ENCODE measurements around the gene TBCD. TPM values are rescaled to one million over a fixed set of nuclear protein-coding genes. Genes with fewer than 3 reads are reported as not detected.

The TBCD gene
- polyA plus RNA-seq, 1 donor = 54.9 TPM

DNA sequence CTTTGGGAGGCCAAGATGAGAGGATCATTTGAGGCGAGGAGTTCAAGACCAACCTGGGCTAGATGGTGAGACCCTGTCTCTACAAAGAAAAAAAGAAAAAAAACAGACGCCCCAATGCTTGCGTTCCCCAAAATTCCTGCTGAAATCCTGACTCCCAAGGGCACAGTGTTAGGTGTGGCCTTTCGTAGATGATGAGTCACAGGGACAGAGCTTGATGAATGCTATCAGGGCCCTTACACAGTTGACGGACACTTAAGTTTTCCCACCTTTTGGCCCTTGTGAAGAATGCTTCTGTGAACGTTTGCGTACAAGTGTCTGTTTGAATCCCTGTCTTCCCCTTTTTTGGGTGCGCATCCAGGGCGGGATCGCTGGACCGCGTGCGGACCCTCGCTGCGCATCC is 104.5 kb downstream of the TBCD start:
- DNase-seq (ENCODE audit: low read depth) = no peak

DNA sequence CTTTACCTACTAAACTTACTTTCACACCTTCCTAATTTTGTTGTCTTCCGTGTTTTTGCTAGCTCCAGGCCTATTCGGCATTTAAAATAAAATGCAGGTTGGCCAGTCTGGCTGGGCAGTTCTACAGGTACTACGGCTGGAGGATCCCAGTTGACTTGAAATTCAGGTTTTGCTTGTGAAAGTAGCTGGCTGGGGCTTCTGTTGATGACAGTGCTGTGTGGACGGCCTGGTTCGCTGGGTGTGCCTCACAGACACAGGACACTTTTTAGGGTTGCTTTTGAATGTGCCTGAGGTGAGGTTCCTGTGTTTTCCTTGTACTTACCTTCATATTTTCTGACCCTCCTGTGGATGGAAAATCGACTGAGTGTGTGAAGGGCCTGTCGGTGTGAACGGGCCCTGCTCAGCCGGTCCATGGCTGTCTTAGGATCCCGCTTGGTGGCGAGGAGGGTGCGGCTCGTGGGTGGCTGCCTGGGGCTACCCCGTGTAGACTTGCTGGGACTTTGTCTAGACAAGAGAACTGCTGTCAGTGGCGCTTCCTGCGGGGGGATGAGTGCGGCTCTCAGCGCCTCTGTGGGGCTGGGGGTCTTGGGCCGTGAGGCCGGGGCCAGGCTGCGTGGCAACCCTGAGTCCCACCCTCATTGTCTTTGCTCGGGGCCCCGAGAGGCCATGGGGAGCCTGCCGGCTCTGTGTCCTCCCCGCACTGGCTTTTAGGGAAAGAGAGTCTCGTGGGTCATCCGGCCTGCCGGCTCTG is 106.7 kb downstream of the TBCD start:
- no peak for DNase-seq (ENCODE audit: low read depth)

DNA sequence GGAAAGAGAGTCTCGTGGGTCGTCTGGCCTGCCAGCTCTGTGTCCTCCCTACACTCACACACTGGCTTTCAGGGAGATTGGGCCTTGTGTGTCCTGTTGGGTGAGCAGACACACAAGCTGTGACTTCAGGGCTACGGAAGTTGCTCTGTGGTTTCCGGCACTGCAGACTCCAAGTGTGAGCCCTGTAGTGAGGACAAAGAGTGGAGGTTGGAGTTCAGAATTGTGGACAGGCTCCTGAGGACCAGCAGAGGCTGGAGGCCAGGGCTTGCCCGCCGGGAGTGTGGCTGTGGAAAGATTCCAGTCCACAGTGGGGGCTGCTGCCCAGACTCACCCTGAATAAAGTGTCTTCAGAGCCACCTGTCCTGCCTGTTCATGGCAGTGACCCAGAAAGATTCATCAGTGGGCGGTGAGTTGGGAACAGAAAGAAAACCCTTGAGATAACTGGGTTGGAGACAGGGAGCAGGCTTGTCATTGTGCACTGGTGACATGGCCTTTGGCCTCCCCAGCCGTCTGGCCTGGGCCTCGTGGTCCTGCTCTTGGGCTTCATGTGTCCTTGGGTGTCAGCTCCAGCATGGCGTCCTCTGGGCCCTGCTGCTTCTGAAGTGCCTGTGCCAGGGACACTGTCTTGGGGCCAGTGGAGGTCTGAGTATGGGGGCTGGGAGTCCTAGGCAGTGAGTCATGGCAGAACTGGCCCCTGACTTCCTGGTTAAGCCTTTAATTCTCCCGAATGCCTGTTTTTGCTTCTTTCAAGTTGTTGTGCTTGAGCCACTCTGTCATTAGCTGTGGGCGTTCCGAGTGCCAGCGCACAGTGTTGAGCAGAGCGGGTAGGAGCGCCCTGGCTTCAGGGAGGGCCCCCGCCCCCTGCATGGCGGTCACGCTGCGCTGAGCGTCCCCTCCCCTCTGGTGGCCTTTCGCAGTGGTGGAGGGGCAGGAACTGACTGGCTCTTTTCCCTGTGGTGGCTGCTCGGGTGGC is 107.9 kb downstream of the TBCD start:
- DNase-seq (ENCODE audit: low read depth) = no peak

DNA sequence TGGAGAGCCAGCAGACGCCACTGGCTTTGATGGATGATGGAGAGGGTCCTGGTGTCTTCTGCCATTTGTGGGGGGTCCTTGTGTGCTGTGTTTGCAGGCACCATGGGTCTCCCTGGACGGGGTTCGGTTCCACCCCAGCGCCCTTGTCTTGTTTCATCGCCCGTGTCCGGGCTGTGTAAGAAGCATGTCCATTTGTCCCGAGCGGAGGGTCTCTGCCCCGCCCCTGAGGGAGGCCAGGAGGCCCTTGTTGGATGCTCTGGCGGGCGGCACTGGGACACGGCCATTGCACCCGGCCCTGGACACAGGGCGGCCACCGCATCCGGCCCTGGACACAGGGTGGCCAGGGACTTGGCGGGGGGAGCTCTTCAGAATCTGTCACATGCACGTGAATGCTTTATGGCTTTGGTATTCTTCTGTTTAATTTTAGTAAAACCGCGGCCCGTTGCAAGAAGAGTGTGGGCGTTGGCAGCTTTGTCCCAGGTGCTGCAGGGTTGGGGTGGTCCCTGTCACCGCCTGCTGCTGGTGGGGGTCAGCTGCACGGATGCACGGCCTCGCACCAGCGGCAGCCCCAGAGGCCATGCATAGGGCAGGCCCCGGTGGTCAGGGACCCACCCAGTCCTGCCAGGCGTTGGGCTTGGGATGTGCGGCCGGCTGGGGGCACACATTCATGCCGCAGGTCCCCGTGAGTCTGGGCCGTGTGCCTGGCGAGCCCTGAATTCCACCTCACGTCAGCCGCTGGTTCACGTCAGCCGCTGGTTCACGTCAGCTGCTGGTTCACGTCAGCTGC is 108.9 kb downstream of the TBCD start:
- DNase-seq (ENCODE audit: low read depth) = no peak

DNA sequence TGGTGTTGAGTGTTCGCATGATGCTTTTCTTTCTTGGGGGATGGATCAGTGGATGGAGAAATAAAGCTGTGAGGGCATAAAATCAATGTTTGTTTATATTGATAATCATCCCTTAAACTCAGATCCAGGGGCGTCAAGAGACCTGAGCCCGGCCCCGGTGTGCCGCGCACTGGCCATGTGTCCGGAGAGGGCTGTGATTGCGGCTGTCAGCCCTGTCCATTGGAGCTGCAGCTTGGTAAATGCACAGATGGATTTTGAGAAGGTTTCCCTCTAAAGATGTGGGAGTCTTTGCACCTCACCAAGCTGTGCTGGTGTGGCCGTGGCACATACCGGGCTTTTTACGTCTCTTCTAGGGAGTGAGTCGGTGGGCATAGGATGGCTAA is 109.5 kb downstream of the TBCD start:
- no peak for DNase-seq (ENCODE audit: low read depth)

DNA sequence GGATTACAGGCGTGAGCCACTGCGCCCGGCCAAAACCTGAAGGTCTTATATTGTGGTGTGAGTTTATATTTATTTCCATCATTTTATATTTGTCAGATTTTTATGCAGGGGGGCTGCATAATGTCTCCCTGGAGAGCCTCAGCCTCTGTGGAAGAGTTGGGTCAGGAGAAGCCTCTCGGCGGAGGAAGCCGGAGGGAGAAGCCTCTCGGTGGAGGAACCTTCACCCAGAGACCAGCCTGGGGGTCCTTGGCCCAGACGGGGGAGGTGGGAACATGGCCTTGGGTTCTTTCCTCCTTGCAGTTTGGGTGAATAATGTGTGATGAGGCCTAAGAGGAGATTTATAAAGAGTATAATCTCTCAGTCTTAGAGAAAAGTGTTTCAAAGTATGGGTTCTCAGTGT is 110.3 kb downstream of the TBCD start:
- no peak for DNase-seq (ENCODE audit: low read depth)

DNA sequence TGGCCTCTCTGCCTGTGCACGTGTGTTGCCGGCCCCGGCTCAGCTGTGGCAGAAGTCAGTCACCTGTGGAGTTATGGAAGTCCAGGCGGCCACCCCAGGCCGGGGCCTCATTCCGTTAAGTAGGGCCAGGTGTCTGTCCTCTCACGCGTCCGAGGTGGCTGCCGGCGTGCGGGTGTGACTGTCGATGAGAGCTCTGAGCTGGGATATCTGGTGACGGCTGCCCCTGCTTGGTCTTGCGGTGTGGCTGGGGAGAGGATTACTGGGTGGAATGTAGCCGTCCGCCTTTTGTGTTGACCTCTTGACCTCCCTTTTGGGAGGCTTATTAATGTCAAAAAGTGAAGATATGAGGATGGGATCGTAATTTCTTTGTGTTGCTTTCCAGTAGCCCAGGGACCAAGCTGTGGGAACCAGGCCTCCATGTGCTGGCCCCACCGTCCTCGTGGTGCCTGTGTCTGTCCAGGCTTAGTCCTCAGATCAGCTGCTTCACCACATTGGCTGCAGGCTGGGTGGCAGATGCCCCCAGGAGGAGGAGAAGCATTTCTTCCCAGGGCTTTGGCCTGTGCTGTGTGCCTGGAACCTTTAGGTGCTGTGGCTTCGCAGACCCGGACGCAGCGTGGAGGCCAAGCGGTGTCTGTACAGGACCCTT is 111.0 kb downstream of the TBCD start:
- no peak for DNase-seq (ENCODE audit: low read depth)

DNA sequence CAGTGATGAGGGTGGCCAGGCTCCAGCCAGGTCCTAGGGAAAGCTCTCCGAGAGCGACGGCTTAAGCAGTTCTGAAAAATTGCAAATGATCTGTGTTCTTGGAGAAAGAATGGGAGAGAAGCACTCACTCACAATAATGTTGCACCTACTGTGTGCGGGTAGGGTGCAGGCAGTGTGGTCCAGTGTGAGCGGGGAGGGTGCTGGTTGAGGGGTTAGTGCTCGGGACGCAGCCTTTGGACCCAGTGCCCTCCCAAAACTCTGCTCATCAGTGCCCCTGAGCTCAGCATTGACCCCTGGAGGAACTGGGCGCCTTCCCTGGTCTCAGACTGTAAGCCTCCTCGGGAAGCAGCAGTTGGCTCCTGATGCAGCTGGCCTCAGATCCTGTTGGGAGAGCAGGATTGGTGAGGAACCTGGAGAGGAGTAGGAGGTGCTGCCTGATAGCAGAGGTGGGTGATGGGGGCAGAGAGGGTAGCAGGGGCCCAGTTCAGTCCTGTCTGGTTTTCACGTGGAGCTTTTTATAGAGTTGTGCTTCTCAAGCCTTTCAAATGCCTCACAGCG is 111.6 kb downstream of the TBCD start:
- no peak for DNase-seq (ENCODE audit: low read depth)

DNA sequence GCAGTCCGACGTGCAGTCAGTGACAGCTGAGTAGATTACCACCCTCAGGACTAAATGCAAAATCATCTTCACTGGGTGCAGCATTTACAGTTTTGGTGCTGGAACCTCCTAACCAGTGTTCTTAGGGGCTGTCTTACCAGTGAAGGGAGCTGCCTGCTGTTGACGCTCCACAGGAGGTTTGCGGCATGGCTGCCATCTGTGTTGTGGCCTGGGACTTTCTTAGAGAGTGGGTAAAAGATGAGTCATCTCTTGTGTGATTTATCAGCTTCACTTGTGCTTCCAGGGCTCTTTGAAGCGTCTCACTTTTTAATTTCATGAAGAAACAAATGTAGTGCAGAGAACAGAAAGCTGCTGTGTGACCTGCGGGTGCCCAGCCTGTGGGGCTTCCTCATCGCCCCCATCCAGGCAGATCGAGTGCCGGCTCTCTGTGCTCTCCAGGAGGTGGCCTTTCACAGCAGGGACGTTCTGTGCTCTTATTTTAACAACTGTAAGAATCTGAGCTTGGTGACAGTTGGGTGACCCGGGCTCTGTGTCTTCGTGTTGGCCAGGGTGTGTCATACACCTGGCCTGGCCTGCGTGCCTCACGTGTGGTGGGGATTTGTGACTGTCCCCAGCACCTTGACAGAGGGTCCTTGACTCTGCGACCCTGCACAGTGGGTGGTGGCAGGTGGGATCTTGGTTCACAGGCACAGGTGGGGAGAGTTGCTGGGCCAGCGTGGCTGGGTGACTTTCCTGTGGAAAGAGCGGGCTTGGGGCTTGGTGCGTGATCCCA is 112.3 kb downstream of the TBCD start:
- no peak for DNase-seq (ENCODE audit: low read depth)

DNA sequence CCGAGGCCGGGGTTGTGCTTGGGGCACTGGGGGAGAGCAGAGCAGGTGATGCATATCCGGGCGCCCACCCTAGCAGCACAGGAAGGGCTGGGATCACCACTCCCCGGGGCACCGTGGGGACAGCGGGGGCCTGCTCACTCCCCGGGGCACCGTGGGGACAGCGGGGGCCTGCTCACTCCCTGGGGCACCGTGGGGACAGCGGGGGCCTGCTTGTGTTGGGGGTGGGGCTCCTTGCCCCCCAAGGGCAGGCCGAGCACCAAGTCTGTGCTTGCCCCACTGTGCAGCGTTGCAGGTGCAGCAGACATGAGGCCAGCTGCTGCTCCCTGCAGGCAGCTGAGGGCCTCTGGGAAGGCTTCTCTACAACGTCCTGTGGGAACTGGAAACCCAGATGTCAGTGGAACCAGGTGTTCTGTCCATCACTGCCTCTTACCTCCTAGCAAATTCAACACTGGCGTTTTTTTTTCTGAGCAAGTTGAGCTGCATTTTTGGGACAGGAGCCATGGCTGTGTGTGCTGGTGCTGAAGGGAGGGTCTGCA is 112.9 kb downstream of the TBCD start:
- DNase-seq (ENCODE audit: low read depth) = no peak

DNA sequence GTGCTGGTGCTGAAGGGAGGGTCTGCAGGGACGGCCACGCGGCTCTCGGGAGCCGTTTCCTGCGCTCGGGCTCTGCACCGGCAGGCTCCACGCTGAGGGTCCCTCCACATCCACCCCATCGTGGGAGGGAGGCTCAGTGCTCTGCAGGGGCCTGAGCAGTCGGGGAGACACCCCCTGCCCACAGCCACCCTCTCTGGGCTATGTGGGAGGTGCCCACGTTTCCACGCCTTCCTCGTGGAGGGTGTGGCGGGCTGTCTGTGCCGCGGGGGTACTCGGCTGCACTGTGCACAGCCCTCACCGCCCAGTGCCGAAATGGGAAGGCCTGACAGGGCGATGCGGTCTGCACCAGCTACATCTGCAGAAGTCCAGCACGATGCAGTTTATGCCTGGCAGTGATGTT is 113.4 kb downstream of the TBCD start:
- DNase-seq (ENCODE audit: low read depth) = no peak

DNA sequence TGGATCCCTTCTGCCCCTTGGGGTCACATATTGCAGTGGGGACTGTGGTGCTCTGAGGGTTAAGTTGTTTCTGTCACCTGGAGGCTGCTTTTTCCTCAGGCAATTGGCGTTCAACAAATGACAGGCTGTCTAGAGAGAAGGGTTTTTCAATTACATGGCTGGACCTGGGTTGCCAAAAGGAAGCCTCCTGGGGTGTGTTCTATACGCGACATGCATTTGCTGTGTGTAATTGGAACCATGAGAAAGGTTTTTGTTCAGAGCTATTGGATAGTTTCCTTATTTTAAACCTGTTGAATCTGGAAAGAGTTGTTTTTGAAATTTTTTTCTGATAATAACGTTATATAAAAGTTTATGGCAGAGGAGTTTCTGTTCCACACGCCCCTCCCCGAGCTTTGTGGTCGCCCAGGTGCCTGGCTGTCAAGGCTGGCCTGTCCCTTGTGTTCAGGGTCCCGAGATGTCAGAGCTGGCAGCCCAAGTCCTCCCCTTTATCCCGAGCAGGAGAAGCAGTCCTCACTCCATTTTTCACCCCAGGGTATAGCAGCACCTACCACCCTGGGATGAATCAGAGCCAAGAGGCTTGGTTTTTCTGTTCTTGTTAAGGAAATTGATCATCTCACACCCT is 114.0 kb downstream of the TBCD start:
- DNase-seq (ENCODE audit: low read depth) = no peak

DNA sequence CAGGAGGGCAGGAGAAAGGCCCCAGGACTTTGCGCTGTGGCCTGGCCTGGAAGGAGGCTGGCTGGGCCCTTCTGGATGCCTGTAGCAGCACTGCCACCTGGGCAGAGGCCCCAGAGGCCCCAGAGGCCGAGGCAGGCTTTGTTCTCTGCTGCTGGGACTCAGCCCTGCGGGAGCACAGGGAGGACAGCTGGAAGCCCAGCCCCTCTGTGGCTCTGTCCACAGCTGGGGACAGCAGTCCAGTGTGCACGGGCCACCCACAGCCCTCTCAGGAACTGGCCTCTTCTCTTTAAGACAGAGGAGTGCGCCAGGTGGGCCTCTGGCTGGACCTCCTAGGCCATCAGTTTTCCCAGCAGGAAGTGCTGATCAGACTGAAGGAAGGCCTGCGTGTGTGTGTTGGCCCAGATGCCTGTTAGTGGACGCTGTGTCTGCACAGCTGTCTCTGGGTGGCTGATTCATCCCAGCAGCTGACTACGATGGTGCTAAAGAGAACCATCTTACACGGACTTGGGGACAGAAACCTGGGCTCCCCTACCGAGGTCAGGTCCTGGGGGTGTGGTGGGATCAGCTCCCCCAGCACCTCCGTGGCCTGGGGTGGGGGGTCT is 114.8 kb downstream of the TBCD start:
- DNase-seq (ENCODE audit: low read depth) = peak; percentile 60

DNA sequence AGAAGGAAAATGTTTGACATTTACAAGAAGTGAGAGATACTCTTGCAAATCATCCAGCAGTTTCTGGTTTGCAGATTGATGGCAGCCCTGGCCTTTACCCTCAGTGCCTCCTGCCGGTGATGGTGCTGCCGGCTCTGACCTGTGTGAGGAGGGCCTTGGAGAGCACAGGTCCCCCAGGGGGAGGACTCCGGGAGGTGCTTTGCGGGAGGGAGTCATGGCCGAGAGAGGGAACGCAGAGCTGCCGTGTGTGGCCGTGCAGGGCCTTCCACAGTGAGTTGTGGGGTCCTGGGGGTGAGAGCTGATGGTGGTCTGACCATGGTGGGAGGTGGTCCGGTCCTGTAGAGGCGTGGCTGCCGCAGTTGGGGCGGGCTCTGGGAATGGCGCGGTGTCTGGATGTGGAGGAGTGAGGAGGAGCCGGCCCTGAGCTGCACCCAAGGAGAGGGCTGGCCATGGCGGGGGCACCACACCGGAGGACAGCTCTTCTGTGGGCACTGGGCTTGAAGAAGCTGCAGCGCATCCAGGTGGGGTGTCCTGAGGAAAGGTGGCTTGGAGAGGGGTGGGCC is 116.0 kb downstream of the TBCD start:
- DNase-seq (ENCODE audit: low read depth) = no peak

DNA sequence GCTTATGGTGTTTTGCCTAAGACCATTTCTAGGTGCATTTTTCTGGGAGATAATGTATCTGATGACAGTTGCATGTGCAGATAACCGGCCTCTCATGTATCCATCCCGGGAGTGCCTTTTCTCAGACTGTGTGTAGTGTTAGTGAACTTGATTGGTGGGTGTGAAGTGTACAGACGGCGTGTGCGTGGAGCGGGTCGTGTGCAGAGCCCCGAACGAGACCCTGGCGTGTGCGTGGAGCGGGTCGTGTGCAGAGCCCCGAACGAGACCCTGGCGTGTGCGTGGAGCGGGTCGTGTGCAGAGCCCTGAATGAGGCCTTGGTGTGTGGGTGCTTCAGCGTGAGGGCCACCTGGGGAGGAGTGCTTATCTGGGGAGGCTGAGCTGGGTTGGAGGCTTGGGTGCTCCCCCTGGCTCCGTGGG is 116.9 kb downstream of the TBCD start:
- DNase-seq (ENCODE audit: low read depth) = no peak

DNA sequence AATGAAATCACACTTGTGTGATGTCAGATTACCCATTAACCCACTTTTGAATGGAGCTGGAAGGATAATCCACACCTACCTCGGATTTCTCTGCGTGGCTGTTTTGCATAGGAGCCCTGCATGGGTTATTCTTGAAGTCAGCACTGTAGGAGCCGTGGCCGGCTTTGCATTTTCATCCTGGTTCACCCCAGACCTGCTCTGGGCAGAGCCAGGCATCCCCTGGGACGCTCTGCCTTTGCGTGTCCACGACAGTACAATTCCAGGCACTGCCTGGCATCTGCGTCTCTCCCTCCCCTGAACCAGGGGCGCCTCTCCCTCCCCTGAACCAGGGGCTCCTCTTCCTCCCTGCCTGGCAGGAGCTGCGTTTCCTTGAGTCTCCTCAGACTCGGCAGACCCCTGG is 117.7 kb downstream of the TBCD start:
- DNase-seq (ENCODE audit: low read depth) = no peak

DNA sequence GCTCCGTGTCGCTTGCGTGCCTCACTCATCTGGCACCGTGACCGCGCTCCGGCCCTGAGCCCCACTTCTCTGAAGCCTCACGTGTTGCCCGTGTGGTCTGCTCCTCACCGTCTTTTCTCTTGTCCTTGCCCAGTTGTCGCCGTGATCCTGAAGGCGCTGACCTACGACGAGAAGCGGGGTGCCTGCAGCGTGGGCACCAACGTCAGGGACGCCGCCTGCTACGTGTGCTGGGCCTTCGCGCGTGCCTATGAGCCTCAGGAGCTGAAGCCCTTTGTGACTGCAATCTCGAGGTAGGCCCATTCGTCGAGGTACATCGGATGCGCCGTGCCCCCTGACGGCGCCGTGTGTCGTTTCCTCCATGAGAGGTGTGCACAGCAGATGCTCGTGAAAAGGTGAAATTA is 118.2 kb downstream of the TBCD start:
- DNase-seq (ENCODE audit: low read depth) = no peak

DNA sequence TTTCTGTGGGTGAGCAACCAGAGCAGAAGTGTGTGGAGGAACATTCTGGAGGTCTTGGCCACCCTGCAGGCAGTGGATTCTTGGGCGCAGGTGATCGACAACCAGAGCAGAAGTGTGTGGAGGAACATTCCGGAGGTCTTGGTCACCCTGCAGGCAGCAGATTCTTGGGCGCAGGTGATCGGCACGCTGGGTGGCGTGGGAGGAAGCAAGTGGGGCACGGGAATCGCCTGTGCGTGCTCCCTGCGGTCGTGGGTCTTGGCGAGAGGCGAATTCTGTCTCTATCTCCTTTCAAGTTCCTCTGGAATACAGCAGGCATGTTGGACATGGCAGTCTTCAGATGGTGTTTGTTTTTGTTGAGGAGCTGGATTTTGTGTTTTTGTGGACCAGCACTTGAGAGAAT is 118.7 kb downstream of the TBCD start:
- no peak for DNase-seq (ENCODE audit: low read depth)

Data from forelimb muscle (tissue), 1 donor.